K562 (cell line): ENCODE measurements around the gene SPATA6. TPM values are rescaled to one million over a fixed set of nuclear protein-coding genes. Genes with fewer than 3 reads are reported as not detected.
A peak's percentile ranks its signal among the peaks of the same experiment; 100 is the strongest.

Experiments used
- ATAC-seq: fragments of 200-7000 bp; cut with Tn5 transposase; 3 replicates; pipeline ENCODE4 v1.9.1; 2020; ENCODE audit warnings: moderate library complexity
- BruUV-seq: library from RNA; stranded (reverse); fragments of 400-500 nt; replicated peaks from 2 replicates; lab custom pipeline; 2021; lab: Mats Ljungman, UMichigan
- CTCF ChIA-PET: fragments of 300-600 bp; formaldehyde crosslinking; extraction: SDS; loops from one replicate; lab custom pipeline; 2021; ENCODE audit warnings: low intra/inter-chr PET ratio; lab: Yijun Ruan, JAX
- POLR2A ChIA-PET: fragments of 300-600, 350-650 bp; sonication (Branson Sonifier 250); formaldehyde crosslinking; extraction: SDS; loops from one replicate; lab custom pipeline; 2021; ENCODE audit warnings: antibody characterized with exemption, inconsistent platforms; lab: Yijun Ruan, JAX
- DNase-seq, 4 experiments: peaks; one replicate each; pipeline versions ENCODE4 v3.0.0 to v3.0.0-alpha.2; 2011 to 2018; ENCODE audit warnings: low spot score in 3 of 4, mixed read lengths in 3 of 4; ENCODE audit errors: extremely low read depth in 1 of 4
- FAIRE-seq: peaks from 2 replicates; lab custom pipeline; 2011; peaks lifted over from hg19 to GRCh38; lab: Jason Lieb, UNC
- H2AFZ ChIP-seq: 2 replicates; pipeline ENCODE4 v1.6.0; 2011; ENCODE audit warnings: low read depth, low read length, control low read depth, inconsistent platforms
- H3K27ac ChIP-seq: fragments of 200-600 bp; 3 replicates; pipeline ENCODE4 v1.8.0; 2011; ENCODE audit warnings: low read depth, mild to moderate bottlenecking, control low read depth, inconsistent platforms, low read length, moderate library complexity, mixed read lengths; ENCODE audit errors: extremely low read depth
- H3K27me3 ChIP-seq, 2 experiments: fragments of 300-600 bp in 1 of 2; 2 replicates in 1 of 2; 3 replicates in 1 of 2; pipeline versions ENCODE4 v1.6.0 to v1.8.0; 2011; ENCODE audit warnings: inconsistent platforms in 2 of 2, low read length in 2 of 2, mild to moderate bottlenecking in 1 of 2, mixed read lengths in 1 of 2, moderate library complexity in 1 of 2; ENCODE audit not compliant: control insufficient read depth in 2 of 2, insufficient read depth in 2 of 2
- H3K36me3 ChIP-seq: fragments of 300-600 bp; 3 replicates; pipeline ENCODE4 v1.8.0; 2011; ENCODE audit warnings: mild to moderate bottlenecking, low read length, inconsistent platforms; ENCODE audit not compliant: control insufficient read depth, insufficient read depth
- H3K4me1 ChIP-seq, 2 experiments: fragments of 200-600 bp in 1 of 2; replicated peaks in 1 of 2; 2 replicates in 1 of 2; 3 replicates in 1 of 2; pipeline versions ENCODE4 v1.5.1 to v1.8.0; 2011; ENCODE audit warnings: inconsistent platforms in 2 of 2, low read length in 2 of 2, mild to moderate bottlenecking in 1 of 2, mixed read lengths in 1 of 2, moderate library complexity in 1 of 2; ENCODE audit not compliant: control insufficient read depth in 2 of 2, insufficient read depth in 2 of 2
- H3K4me2 ChIP-seq: 2 replicates; pipeline ENCODE4 v1.6.1; 2011; ENCODE audit warnings: low read length, control low read depth, inconsistent platforms, mixed read lengths; ENCODE audit not compliant: insufficient read depth
- H3K4me3 ChIP-seq: fragments of 200-600 bp; sonication (generic), shearing (Covaris generic); 2 replicates; pipeline ENCODE4 v1.5.1; 2016; ENCODE audit warnings: control low read depth, inconsistent platforms
- H3K79me2 ChIP-seq: fragments of 200-600 bp; 3 replicates; pipeline ENCODE4 v1.8.0; 2011; ENCODE audit warnings: low read length, inconsistent platforms; ENCODE audit not compliant: control insufficient read depth, insufficient read depth
- H3K9ac ChIP-seq, 2 experiments: 2 replicates each; pipeline versions ENCODE4 v1.6.0 to v1.6.1; 2011; ENCODE audit warnings: low read depth in 2 of 2, low read length in 2 of 2, control low read depth in 1 of 2, inconsistent platforms in 1 of 2, mild to moderate bottlenecking in 1 of 2, mixed read lengths in 1 of 2; ENCODE audit not compliant: insufficient read depth in 1 of 2
- H3K9me1 ChIP-seq: one replicate; pipeline ENCODE4 v1.6.0; 2011; ENCODE audit warnings: inconsistent platforms, mild to moderate bottlenecking, low read length, moderate library complexity; ENCODE audit not compliant: control insufficient read depth, insufficient read depth
- H3K9me3 ChIP-seq: replicated peaks from 2 replicates; pipeline ENCODE4 v1.5.1; 2011; ENCODE audit warnings: low read depth, low read length, inconsistent platforms; ENCODE audit not compliant: control insufficient read depth, insufficient read depth
- H4K20me1 ChIP-seq: replicated peaks from 2 replicates; pipeline ENCODE4 v1.6.1; 2011; ENCODE audit warnings: low read length, inconsistent platforms, mixed read lengths; ENCODE audit not compliant: control insufficient read depth, insufficient read depth
- C11orf30 ChIP-seq: fragments of 450-650 bp; IDR thresholded peaks from 2 replicates; pipeline ENCODE4 v1.6.1; 2016; ENCODE audit warnings: low read depth, mild to moderate bottlenecking
- MAFG ChIP-seq: fragments of 450-650 bp; conservative IDR thresholded peaks from 2 replicates; pipeline ENCODE4 v1.6.1; 2016; ENCODE audit warnings: missing genetic modification characterization, missing compliant biosample characterization
- PTBP1 ChIP-seq: fragments of 200-400 bp; formaldehyde crosslinking; IDR thresholded peaks from 2 replicates; pipeline ENCODE4 v1.6.1; 2017; ENCODE audit warnings: low read depth, low read length
- SMARCA5 ChIP-seq: fragments of 450-650 bp; IDR thresholded peaks from 2 replicates; pipeline ENCODE4 v1.6.1; 2016
- XRCC5 ChIP-seq: fragments of 200-400 bp; formaldehyde crosslinking; IDR thresholded peaks from 2 replicates; pipeline ENCODE4 v1.6.1; 2017; ENCODE audit warnings: low read depth, mild to moderate bottlenecking, low read length
- ZFP36 ChIP-seq: fragments of 150-350 bp; IDR thresholded peaks from 2 replicates; pipeline ENCODE4 v1.6.1; 2018; ENCODE audit warnings: low read length, low read depth; ENCODE audit not compliant: partially characterized antibody
- ZNF311 ChIP-seq: fragments of 250-450 bp; sonication (Bioruptor Pico); IDR thresholded peaks from 2 replicates; pipeline ENCODE4 v1.4.0; 2020; ENCODE audit warnings: mild to moderate bottlenecking, moderate library complexity
- ZNF316 ChIP-seq: fragments of 450-650 bp; IDR thresholded peaks from 2 replicates; pipeline ENCODE4 v1.6.1; 2016
- ZNF445 ChIP-seq: fragments of 250-450 bp; sonication (Bioruptor Pico); IDR thresholded peaks from 2 replicates; pipeline ENCODE4 v1.4.0; 2020; ENCODE audit warnings: low read depth, mild to moderate bottlenecking, moderate library complexity
- WGBS: fragments of 100-300 bp; shearing (Covaris generic); methylation state at CpG from one replicate; pipeline ENCODE4 v1.1.6; 2016; ENCODE audit warnings: low coverage, mixed read lengths; ENCODE audit not compliant: insufficient coverage; ENCODE audit errors: missing lambda C conversion rate; 5-methylcytosine and 5-hydroxymethylcytosine counted together
- in situ Hi-C: fragments of 300-500 bp; cut with MboI; formaldehyde crosslinking; loops from 4 replicates; pipeline ENCODE4 v1.15.0; 2018; ENCODE audit warnings: inconsistent platforms, mixed read lengths
- intact Hi-C: fragments of 100-400 bp; cut with micrococcal nuclease; formaldehyde crosslinking; loops from 2 replicates; pipeline ENCODE4 v1.14.2; 2022
- polyA plus RNA-seq, 8 experiments: library from polyadenylated mRNA; depleted of rRNA in 4 of 8; stranded (reverse) in 5 of 8; unstranded in 3 of 8; fragments of >200 nt; fragmentation: Nextera tagmentation in 2 of 8; fragmentation: Illumina TruSeq in 1 of 8; extraction: Ambion mirVana in 2 of 8; extraction: Trizol in 1 of 8; gene quantifications; 2 replicates each; pipeline versions ENCODE4 v1.2.1 to v1.2.3, GENCODE V29; 2011 to 2014; ENCODE audit warnings: inconsistent platforms in 1 of 8, missing spikeins in 1 of 8
- total RNA-seq, 7 experiments: library from RNA; depleted of rRNA in 6 of 7; stranded (reverse); fragments of >200 nt in 6 of 7; fragmentation: Illumina TruSeq in 2 of 7; extraction: Trizol in 2 of 7; gene quantifications; 2 replicates each; pipeline versions ENCODE4 v1.2.1 to v1.2.3, GENCODE V29; 2011 to 2021; ENCODE audit warnings: low replicate concordance in 1 of 7

SPATA6 gene
- total and polyA plus RNA-seq, 9 of the 15 experiments (the other 6 are each of a cell fraction or from before 2014, with no cell fraction given), result 0.01 to 0.91 (median 0.18) TPM

DNA sequence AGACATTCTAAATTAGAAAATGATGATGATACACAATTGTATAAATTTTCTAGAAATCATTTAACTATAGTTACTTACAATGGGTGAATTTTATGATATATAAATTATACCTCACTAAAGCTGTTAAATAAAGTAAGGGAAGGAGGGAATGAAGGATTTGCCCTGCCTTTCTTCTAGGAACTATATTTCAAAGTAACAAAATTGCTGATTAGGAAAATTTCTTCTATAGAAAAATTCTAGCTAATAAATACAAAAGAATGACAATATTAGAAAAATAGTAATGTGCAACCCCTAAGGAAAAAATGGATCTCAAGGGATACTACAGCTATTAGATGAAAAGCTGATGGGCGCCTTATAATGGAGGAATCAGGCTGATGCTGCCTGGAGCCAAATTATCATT is 23.1 kb downstream of the SPATA6 start:
- Histone ChIP-seq H4K20me1 (no peaks in the 10 kb centered on the region), H3K27me3 (no peaks in the 10 kb centered on the region), H3K27ac (no peak overlapping the region), H2AFZ (no peak overlapping the region), H3K9ac (no peak overlapping the region), H3K4me1 (no peaks in the 10 kb centered on the region), H3K4me2 (no peak overlapping the region), H3K79me2 (no peaks in the 10 kb centered on the region), H3K4me3 (no peak overlapping the region), H3K36me3 (no peaks in the 10 kb centered on the region), H3K9me3 (no peaks in the 10 kb centered on the region), H3K9me1 (no peaks in the 10 kb centered on the region)
- no peak for ATAC-seq
- 0% methylated on average over 1 of the region's 1 CpG for WGBS
- no peak for DNase-seq
- ChIA-PET POLR2A (no interaction called here), CTCF (no interaction called here)
- TF ChIP-seq ZFP36 (no peak), XRCC5 (no peak), MAFG (tag) (0 out of 2 replicates have a peak, but pooled peaks have one; percentile 24), ZNF311 (CRISPR knock-in tag) (no peak), ZNF316 (peak; percentile 69), SMARCA5 (no peak), C11orf30 (peak; percentile 47; the same call in 1 of the 2 replicates), PTBP1 (no peak), ZNF445 (no peak)
- intact Hi-C loops (no loop called here), in situ Hi-C loops (no loop called here)
- FAIRE-seq, result no peak
- no TSS peak for BruUV-seq
